Fibroblast of lung (primary cell): ENCODE measurements around the gene IL1RAPL2. TPM values are rescaled to one million over a fixed set of nuclear protein-coding genes. Genes with fewer than 3 reads are reported as not detected.

Source experiments
- DNase-seq, 2 donors: peaks; one replicate each; pipeline versions ENCODE4 v3.0.0 to v3.0.0-alpha.2; 2010; ENCODE audit warnings: low read depth in 2 of 2
- H2AFZ ChIP-seq: 2 replicates; pipeline ENCODE4 v1.5.1; 2012; ENCODE audit warnings: low read length, control low read depth, inconsistent platforms
- H3K27ac ChIP-seq: 2 replicates; pipeline ENCODE4 v1.5.1; 2011; ENCODE audit warnings: low read length, control low read depth; ENCODE audit not compliant: insufficient read depth
- H3K27me3 ChIP-seq: 2 replicates; pipeline ENCODE4 v1.5.1; 2011; ENCODE audit warnings: mild to moderate bottlenecking, low read length; ENCODE audit not compliant: control insufficient read depth, insufficient read depth
- H3K36me3 ChIP-seq: 2 replicates; pipeline ENCODE4 v1.5.1; 2011; ENCODE audit warnings: low read length; ENCODE audit not compliant: control insufficient read depth, insufficient read depth
- H3K4me1 ChIP-seq: 2 replicates; pipeline ENCODE4 v1.5.1; 2011; ENCODE audit warnings: low read length; ENCODE audit not compliant: control insufficient read depth, insufficient read depth; ENCODE audit errors: extremely low read depth
- H3K4me2 ChIP-seq: 2 replicates; pipeline ENCODE4 v1.5.1; 2011; ENCODE audit warnings: low read length, control low read depth; ENCODE audit not compliant: insufficient read depth; ENCODE audit errors: extremely low read depth
- H3K4me3 ChIP-seq, 4 experiments: fragments of 200-600 bp in 1 of 4; sonication (generic) in 1 of 4; replicated peaks in 1 of 4; 2 replicates each; pipeline ENCODE4 v1.5.1; 2011 to 2016; ENCODE audit warnings: low read length in 4 of 4, low read depth in 3 of 4, mild to moderate bottlenecking in 3 of 4, control low read depth in 2 of 4, inconsistent platforms in 1 of 4, mixed read lengths in 1 of 4; ENCODE audit not compliant: insufficient read depth in 1 of 4; ENCODE audit errors: control extremely low read depth in 1 of 4
- H3K79me2 ChIP-seq: 2 replicates; pipeline ENCODE4 v1.5.1; 2012; ENCODE audit warnings: mild to moderate bottlenecking, low read length, inconsistent platforms; ENCODE audit not compliant: control insufficient read depth, insufficient read depth
- H3K9ac ChIP-seq: 2 replicates; pipeline ENCODE4 v1.5.1; 2011; ENCODE audit warnings: mild to moderate bottlenecking, low read length, control low read depth; ENCODE audit not compliant: insufficient read depth
- H3K9me3 ChIP-seq: 2 replicates; pipeline ENCODE4 v1.5.1; 2012; ENCODE audit warnings: low read depth, low read length; ENCODE audit not compliant: control insufficient read depth, insufficient read depth
- H4K20me1 ChIP-seq: 2 replicates; pipeline ENCODE4 v1.5.1; 2011; ENCODE audit warnings: low read length; ENCODE audit not compliant: control insufficient read depth, insufficient read depth; ENCODE audit errors: extremely low read depth
- EZH2 ChIP-seq: IDR thresholded peaks from 2 replicates; pipeline ENCODE4 v1.5.1; 2012; ENCODE audit warnings: low read length, control low read depth, mild to moderate bottlenecking; ENCODE audit errors: missing control alignments
- polyA plus RNA-seq, 2 donors: library from polyadenylated mRNA; depleted of rRNA in 1 of 2; stranded (reverse) in 1 of 2; unstranded in 1 of 2; fragments of >200 nt; gene quantifications; 2 replicates each; pipeline ENCODE4 v1.2.1, GENCODE V29; 2011 to 2012; ENCODE audit warnings: missing spikeins in 1 of 2
- total RNA-seq: library from RNA; depleted of rRNA; stranded (reverse); fragments of >200 nt; gene quantifications from 2 replicates; pipeline ENCODE4 v1.2.1, GENCODE V29; 2014
- TF ChIP-seq, protein P1 (sequence below), 2 donors: IDR thresholded peaks in 1 of 2; conservative IDR thresholded peaks in 1 of 2; 1 replicate in 1 of 2; 2 replicates in 1 of 2; pipeline ENCODE4 v1.5.1; 2011 to 2012; ENCODE audit warnings: low read length in 2 of 2, control low read depth in 1 of 2, inconsistent platforms in 1 of 2, low read depth in 1 of 2, mild to moderate bottlenecking in 1 of 2

Gene IL1RAPL2
- total and polyA plus RNA-seq, 2 donors (not counting 1 experiment from before 2014, with no cell fraction given) = 0.22 TPM; not detected in 1

DNA sequence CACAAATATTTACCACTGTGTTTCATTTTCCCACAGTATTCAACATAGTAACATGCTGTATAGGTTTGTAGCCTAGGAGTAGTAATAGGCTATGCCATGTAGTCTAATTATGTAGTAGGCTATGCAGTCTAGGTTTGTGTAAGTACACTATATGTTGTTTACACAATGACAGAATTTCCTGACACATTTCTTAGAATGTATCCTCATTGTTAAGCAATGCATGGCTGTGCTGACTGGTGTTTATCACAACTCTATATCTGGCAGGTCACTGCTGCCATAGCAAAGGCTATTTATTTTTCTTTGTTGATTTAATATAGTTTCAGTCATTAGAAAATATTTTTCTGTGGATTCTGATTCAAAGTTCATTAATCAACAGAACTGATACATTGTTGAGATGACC is 762.8 kb downstream of the IL1RAPL2 start:
- Histone ChIP-seq H3K4me1 (no peaks in the 10 kb centered on the region), H3K4me2 (no peak overlapping the region), H3K9me3 (no peaks in the 10 kb centered on the region), H4K20me1 (no peaks in the 10 kb centered on the region), H3K4me3 (no peak overlapping the region), H3K9ac (no peak overlapping the region), H3K27ac (no peak overlapping the region), H3K36me3 (no peaks in the 10 kb centered on the region), H3K27me3 (no peaks in the 10 kb centered on the region), H2AFZ (no peak overlapping the region), H3K79me2 (no peaks in the 10 kb centered on the region)
- TF ChIP-seq EZH2 = no peak
- TF ChIP-seq, protein P1, sequence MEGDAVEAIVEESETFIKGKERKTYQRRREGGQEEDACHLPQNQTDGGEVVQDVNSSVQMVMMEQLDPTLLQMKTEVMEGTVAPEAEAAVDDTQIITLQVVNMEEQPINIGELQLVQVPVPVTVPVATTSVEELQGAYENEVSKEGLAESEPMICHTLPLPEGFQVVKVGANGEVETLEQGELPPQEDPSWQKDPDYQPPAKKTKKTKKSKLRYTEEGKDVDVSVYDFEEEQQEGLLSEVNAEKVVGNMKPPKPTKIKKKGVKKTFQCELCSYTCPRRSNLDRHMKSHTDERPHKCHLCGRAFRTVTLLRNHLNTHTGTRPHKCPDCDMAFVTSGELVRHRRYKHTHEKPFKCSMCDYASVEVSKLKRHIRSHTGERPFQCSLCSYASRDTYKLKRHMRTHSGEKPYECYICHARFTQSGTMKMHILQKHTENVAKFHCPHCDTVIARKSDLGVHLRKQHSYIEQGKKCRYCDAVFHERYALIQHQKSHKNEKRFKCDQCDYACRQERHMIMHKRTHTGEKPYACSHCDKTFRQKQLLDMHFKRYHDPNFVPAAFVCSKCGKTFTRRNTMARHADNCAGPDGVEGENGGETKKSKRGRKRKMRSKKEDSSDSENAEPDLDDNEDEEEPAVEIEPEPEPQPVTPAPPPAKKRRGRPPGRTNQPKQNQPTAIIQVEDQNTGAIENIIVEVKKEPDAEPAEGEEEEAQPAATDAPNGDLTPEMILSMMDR (conservative IDR thresholded peaks at IDR 0.05 in 1 of 2, IDR thresholded peaks at IDR 0.05 in 1 of 2; ENCODE audit: low read depth in 1 of 2, low read length in 2 of 2) = no peak
- peak in 1 of 2 donors; percentile 17 for DNase-seq

DNA sequence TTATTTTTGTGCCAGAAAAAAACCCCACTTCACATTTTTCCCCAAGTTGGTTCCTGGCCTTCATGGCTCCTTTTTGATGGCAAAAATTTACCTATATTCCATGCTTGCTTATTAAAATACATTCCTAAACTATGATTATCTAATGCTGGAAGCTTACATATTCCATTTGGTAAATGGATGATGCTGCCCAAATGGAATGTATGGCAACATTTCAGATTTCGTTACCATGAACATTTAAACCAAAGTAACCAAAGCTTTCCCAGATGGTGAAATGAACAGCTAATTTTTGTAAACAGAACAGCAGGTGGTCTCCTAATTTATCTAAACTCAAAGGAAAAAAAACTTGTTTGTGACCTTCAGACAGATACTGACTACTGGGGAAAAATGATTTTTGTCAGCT is 765.2 kb downstream of the IL1RAPL2 start:
- no peaks in the 10 kb centered on the region for H3K9me3 ChIP-seq
- H4K20me1 ChIP-seq = no peaks in the 10 kb centered on the region
- H3K27me3 ChIP-seq = no peaks in the 10 kb centered on the region
- TF ChIP-seq, protein P1 (conservative IDR thresholded peaks at IDR 0.05 in 1 of 2, IDR thresholded peaks at IDR 0.05 in 1 of 2; ENCODE audit: low read depth in 1 of 2, low read length in 2 of 2) = no peak
- TF ChIP-seq EZH2 = no peak
- H3K9ac ChIP-seq = no peak overlapping the region
- H3K27ac ChIP-seq = no peak overlapping the region
- H3K4me1 ChIP-seq = no peaks in the 10 kb centered on the region
- H3K4me2 ChIP-seq = no peak overlapping the region
- no peaks in the 10 kb centered on the region for H3K79me2 ChIP-seq
- peak; percentile 48 to 87 for DNase-seq
- no peak overlapping the region for H3K4me3 ChIP-seq
- H3K36me3 ChIP-seq = no peaks in the 10 kb centered on the region
- no peak overlapping the region for H2AFZ ChIP-seq

DNA sequence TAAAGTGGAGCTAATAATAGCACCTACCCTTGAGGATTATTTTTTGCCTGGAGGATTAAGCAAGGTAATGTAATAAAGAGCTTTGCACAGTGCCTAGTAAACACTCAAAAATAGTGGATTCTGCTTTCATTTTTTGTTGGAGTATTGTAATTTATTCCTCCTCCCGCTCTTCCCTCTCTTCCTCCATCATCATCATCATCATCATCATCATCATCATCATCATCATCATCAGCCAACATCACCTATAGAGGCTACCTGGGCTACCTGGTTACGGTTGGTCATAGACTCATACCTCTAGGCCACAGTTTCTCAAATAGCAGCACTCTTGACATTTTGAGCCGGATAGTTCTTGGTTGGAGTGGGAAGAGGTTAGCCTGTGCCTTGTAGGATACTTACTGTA is 781.4 kb downstream of the IL1RAPL2 start:
- Histone ChIP-seq H3K27me3 (no peaks in the 10 kb centered on the region), H3K36me3 (no peaks in the 10 kb centered on the region), H4K20me1 (no peaks in the 10 kb centered on the region), H3K79me2 (no peaks in the 10 kb centered on the region), H3K9me3 (no peaks in the 10 kb centered on the region), H3K9ac (no peak overlapping the region), H3K4me1 (no peaks in the 10 kb centered on the region), H2AFZ (no peak overlapping the region), H3K4me2 (no peak overlapping the region), H3K27ac (no peak overlapping the region), H3K4me3 (no peak overlapping the region)
- DNase-seq = no peak
- TF ChIP-seq EZH2 = no peak
- TF ChIP-seq, protein P1 (conservative IDR thresholded peaks at IDR 0.05 in 1 of 2, IDR thresholded peaks at IDR 0.05 in 1 of 2; ENCODE audit: low read depth in 1 of 2, low read length in 2 of 2) = no peak
